H1 (cell line): ENCODE measurements around the gene DICER1. TPM values are rescaled to one million over a fixed set of nuclear protein-coding genes. Genes with fewer than 3 reads are reported as not detected.

ENCODE experiments used
- BCL11A ChIP-seq, 2 experiments: IDR thresholded peaks; one replicate each; pipeline ENCODE4 v1.6.1; 2011; ENCODE audit warnings: low read depth in 2 of 2, low read length in 2 of 2, mild to moderate bottlenecking in 2 of 2
- CTBP2 ChIP-seq: IDR thresholded peaks from 2 replicates; pipeline ENCODE4 v1.7.0; 2011; ENCODE audit warnings: borderline replicate concordance, mild to moderate bottlenecking, moderate library complexity, mixed read lengths, low read length; ENCODE audit not compliant: insufficient read depth, insufficient read length
- GABPA ChIP-seq: IDR thresholded peaks from 2 replicates; pipeline ENCODE4 v1.6.1; 2011; ENCODE audit warnings: mild to moderate bottlenecking, low read length, moderate library complexity, borderline replicate concordance; ENCODE audit not compliant: insufficient read depth
- MAX ChIP-seq: IDR thresholded peaks from 2 replicates; pipeline ENCODE4 v1.6.1; 2012; ENCODE audit warnings: inconsistent platforms
- NANOG ChIP-seq: IDR thresholded peaks from 2 replicates; pipeline ENCODE4 v1.6.1; 2011; ENCODE audit warnings: low read length, low read depth, mild to moderate bottlenecking, inconsistent platforms; ENCODE audit not compliant: insufficient read depth, poor library complexity, severe bottlenecking
- POU5F1 ChIP-seq: IDR thresholded peaks from 2 replicates; pipeline ENCODE4 v1.6.1; 2011; ENCODE audit warnings: low read depth, mild to moderate bottlenecking, low read length, moderate library complexity
- RFX5 ChIP-seq: IDR thresholded peaks from 2 replicates; pipeline ENCODE4 v1.6.1; 2011; ENCODE audit warnings: low read depth, low read length, improper control_type of control experiment, borderline replicate concordance
- RXRA ChIP-seq: IDR thresholded peaks from 2 replicates; pipeline ENCODE4 v1.6.1; 2011; ENCODE audit warnings: low read depth, mild to moderate bottlenecking, low read length, moderate library complexity; ENCODE audit not compliant: insufficient read depth
- SUZ12 ChIP-seq: fragments of 200-600 bp; sonication (generic); IDR thresholded peaks from 2 replicates; pipeline ENCODE4 v1.6.1; 2012; ENCODE audit warnings: mild to moderate bottlenecking, inconsistent platforms, low read length, moderate library complexity, mixed read lengths
- polyA plus RNA-seq, 7 experiments: library from polyadenylated mRNA; depleted of rRNA in 3 of 7; stranded (reverse) in 5 of 7; unstranded in 2 of 7; fragments of >200 nt in 5 of 7; fragments of 200-250 nt in 2 of 7; gene quantifications; 1 replicate in 5 of 7; 2 replicates in 1 of 7; 4 replicates in 1 of 7; pipeline versions ENCODE4 v1.2.1 to v1.2.3, GENCODE V29; 2011 to 2013; ENCODE audit warnings: missing spikeins in 2 of 7, mixed read lengths in 2 of 7
- total RNA-seq: library from RNA; stranded (reverse); fragmentation: NEBNext Ultra II Directional; extraction: Animal tissue kit (Norgen Biotek cat#: 25700); gene quantifications from 2 replicates; pipeline ENCODE4 v1.2.1, GENCODE V29; 2021

DICER1 gene
- total and polyA plus RNA-seq, 2 of the 8 experiments (the other 6 are each of a cell fraction or from before 2014, with no cell fraction given) = 11.9 to 61.8 TPM

GRCh38 chr14:95106971-95107370 lies 50.4 kb downstream of the DICER1 start (continued):
- TF ChIP-seq MAX = no peak
- no peak for TF ChIP-seq CTBP2
- TF ChIP-seq BCL11A (IDR thresholded peaks at IDR 0.05; ENCODE audit: low read depth in 2 of 2, low read length in 2 of 2) = no peak
- no peak for TF ChIP-seq GABPA
- TF ChIP-seq NANOG = no peak
- TF ChIP-seq RXRA = no peak
- TF ChIP-seq RFX5 = no peak
- TF ChIP-seq SUZ12 = no peak
- TF ChIP-seq POU5F1 = no peak
